WTC11 (cell line): ENCODE measurements around the gene RAB5IF. TPM values are rescaled to one million over a fixed set of nuclear protein-coding genes. Genes with fewer than 3 reads are reported as not detected.

Experiments used
- GABPB1 ChIP-seq: sonication (generic); formaldehyde crosslinking; IDR thresholded peaks from 2 replicates; pipeline ENCODE4 v1.8.1; 2023; ENCODE audit warnings: mild to moderate bottlenecking, missing genetic modification reagents
- IRF2 ChIP-seq: sonication (generic); formaldehyde crosslinking; IDR thresholded peaks from 2 replicates; pipeline ENCODE4 v1.8.0; 2022; ENCODE audit warnings: low read depth, missing genetic modification reagents, borderline replicate concordance
- KAT7 ChIP-seq: sonication (generic); formaldehyde crosslinking; IDR thresholded peaks from 2 replicates; pipeline ENCODE4 v1.8.1; 2023; ENCODE audit warnings: missing genetic modification reagents, mild to moderate bottlenecking, borderline replicate concordance
- MXD4 ChIP-seq: fragments of 250-450 bp; sonication (Bioruptor Pico); IDR thresholded peaks from 2 replicates; pipeline ENCODE4 v1.8.0; 2021; ENCODE audit warnings: mild to moderate bottlenecking, moderate library complexity, borderline replicate concordance
- SOX15 ChIP-seq: fragments of 250-450 bp; sonication (Bioruptor Pico); IDR thresholded peaks from 2 replicates; pipeline ENCODE4 v1.9.0; 2021; ENCODE audit warnings: mild to moderate bottlenecking
- TCF7 ChIP-seq: sonication (generic); formaldehyde crosslinking; IDR thresholded peaks from 2 replicates; pipeline ENCODE4 v1.8.0; 2022; ENCODE audit warnings: mild to moderate bottlenecking, low read depth, missing genetic modification reagents, moderate library complexity
- TEAD1 ChIP-seq: sonication (generic); formaldehyde crosslinking; IDR thresholded peaks from 2 replicates; pipeline ENCODE4 v1.8.0; 2022; ENCODE audit warnings: mild to moderate bottlenecking, missing genetic modification reagents
- TP53 ChIP-seq: sonication (generic); formaldehyde crosslinking; IDR thresholded peaks from 2 replicates; pipeline ENCODE4 v1.8.1; 2023; ENCODE audit warnings: mild to moderate bottlenecking, missing genetic modification reagents
- ZNF138 ChIP-seq: sonication (generic); formaldehyde crosslinking; conservative IDR thresholded peaks from 2 replicates; pipeline ENCODE4 v1.8.1; 2022; ENCODE audit warnings: mild to moderate bottlenecking, moderate library complexity, missing genetic modification reagents
- ZNF219 ChIP-seq: sonication (generic); formaldehyde crosslinking; IDR thresholded peaks from 2 replicates; pipeline ENCODE4 v1.8.0; 2023; ENCODE audit warnings: missing genetic modification reagents, mild to moderate bottlenecking, borderline replicate concordance
- ZNF263 ChIP-seq: sonication (generic); formaldehyde crosslinking; IDR thresholded peaks from 2 replicates; pipeline ENCODE4 v1.8.1; 2022; ENCODE audit warnings: low read depth, mild to moderate bottlenecking, moderate library complexity, missing genetic modification reagents
- ZNF416 ChIP-seq: fragments of 250-450 bp; sonication (Bioruptor Pico); IDR thresholded peaks from 2 replicates; pipeline ENCODE4 v1.9.0; 2021; ENCODE audit warnings: mild to moderate bottlenecking, inconsistent platforms
- total RNA-seq: library from RNA; stranded (reverse); gene quantifications from 3 replicates; pipeline ENCODE4 v1.2.3, GENCODE V29; 2021
- TF ChIP-seq, protein P1 (sequence below): sonication (generic); formaldehyde crosslinking; IDR thresholded peaks from 2 replicates; pipeline ENCODE4 v1.8.0; 2023; ENCODE audit warnings: mild to moderate bottlenecking, missing genetic modification reagents
- TF ChIP-seq, protein P2 (sequence below): fragments of 250-450 bp; sonication (Bioruptor Pico); IDR thresholded peaks from 2 replicates; pipeline ENCODE4 v1.9.0; 2021; ENCODE audit warnings: mild to moderate bottlenecking, borderline replicate concordance
- TF ChIP-seq, protein P3 (sequence below): sonication (generic); formaldehyde crosslinking; IDR thresholded peaks from 2 replicates; pipeline ENCODE4 v1.8.1; 2023; ENCODE audit warnings: mild to moderate bottlenecking, missing genetic modification reagents, moderate library complexity
- TF ChIP-seq, protein P4 (sequence below): sonication (generic); formaldehyde crosslinking; IDR thresholded peaks from 2 replicates; pipeline ENCODE4 v1.8.1; 2022; ENCODE audit warnings: mild to moderate bottlenecking, missing genetic modification reagents, moderate library complexity, borderline replicate concordance
- TF ChIP-seq, protein P5 (sequence below): sonication (generic); formaldehyde crosslinking; IDR thresholded peaks from 2 replicates; pipeline ENCODE4 v1.8.0; 2022; ENCODE audit warnings: mild to moderate bottlenecking, missing genetic modification reagents
- TF ChIP-seq, protein P6 (sequence below): sonication (generic); formaldehyde crosslinking; IDR thresholded peaks from 2 replicates; pipeline ENCODE4 v1.8.1; 2023; ENCODE audit warnings: mild to moderate bottlenecking, missing genetic modification reagents, moderate library complexity
- TF ChIP-seq, protein P7 (sequence below): sonication (generic); formaldehyde crosslinking; IDR thresholded peaks from 2 replicates; pipeline ENCODE4 v1.8.0; 2023; ENCODE audit warnings: missing genetic modification reagents
- TF ChIP-seq, protein P8 (sequence below): fragments of 250-450 bp; sonication (Bioruptor Pico); IDR thresholded peaks from 2 replicates; pipeline ENCODE4 v1.8.0; 2021; ENCODE audit warnings: mild to moderate bottlenecking
- TF ChIP-seq, protein P9 (sequence below): fragments of 250-450 bp; sonication (Bioruptor Pico); IDR thresholded peaks from 2 replicates; pipeline ENCODE4 v1.9.0; 2021; ENCODE audit warnings: mild to moderate bottlenecking
- TF ChIP-seq, protein P10 (sequence below): sonication (generic); formaldehyde crosslinking; conservative IDR thresholded peaks from 2 replicates; pipeline ENCODE4 v1.8.1; 2023; ENCODE audit warnings: mild to moderate bottlenecking, low read depth, missing genetic modification reagents, moderate library complexity

Gene RAB5IF
- total RNA-seq, 1 experiment from 2014 or later = 88.4 TPM

DNA sequence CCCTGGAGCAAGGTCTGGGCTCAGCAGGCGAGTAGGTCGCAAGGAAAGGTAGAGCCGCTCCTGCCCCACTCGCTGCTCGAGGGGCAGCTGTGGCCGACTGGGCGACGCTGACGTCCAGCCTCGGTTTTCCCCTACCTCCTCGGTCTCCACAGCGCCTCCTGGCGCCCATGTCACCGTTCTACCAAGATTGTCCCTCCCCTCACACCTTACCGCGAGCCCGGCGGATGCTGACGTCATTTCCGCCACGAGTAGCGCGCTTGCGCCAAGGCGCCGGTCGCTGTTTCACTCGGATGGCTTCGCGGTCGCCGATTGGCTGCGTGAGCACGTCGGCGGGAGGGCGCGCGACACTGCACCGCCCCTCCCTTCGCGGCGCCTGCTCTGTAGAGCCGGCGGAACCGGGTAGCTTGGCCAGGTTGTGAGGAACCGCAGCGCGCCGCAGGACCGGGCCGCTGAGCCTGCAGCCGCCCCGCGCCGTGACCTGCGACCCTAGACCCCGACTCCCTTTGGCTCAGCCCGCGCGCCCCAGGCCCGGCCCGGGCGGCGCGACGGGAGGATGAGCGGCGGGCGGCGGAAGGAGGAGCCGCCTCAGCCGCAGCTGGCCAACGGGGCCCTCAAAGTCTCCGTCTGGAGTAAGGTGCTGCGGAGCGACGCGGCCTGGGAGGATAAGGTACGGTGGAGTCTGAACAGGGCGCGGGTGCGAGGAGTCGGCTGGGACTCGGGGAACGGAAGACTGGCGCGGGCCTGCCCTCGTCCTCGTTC, at the start of gene RAB5IF (continued):
- TF ChIP-seq, protein P1, sequence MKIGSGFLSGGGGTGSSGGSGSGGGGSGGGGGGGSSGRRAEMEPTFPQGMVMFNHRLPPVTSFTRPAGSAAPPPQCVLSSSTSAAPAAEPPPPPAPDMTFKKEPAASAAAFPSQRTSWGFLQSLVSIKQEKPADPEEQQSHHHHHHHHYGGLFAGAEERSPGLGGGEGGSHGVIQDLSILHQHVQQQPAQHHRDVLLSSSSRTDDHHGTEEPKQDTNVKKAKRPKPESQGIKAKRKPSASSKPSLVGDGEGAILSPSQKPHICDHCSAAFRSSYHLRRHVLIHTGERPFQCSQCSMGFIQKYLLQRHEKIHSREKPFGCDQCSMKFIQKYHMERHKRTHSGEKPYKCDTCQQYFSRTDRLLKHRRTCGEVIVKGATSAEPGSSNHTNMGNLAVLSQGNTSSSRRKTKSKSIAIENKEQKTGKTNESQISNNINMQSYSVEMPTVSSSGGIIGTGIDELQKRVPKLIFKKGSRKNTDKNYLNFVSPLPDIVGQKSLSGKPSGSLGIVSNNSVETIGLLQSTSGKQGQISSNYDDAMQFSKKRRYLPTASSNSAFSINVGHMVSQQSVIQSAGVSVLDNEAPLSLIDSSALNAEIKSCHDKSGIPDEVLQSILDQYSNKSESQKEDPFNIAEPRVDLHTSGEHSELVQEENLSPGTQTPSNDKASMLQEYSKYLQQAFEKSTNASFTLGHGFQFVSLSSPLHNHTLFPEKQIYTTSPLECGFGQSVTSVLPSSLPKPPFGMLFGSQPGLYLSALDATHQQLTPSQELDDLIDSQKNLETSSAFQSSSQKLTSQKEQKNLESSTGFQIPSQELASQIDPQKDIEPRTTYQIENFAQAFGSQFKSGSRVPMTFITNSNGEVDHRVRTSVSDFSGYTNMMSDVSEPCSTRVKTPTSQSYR = no peak
- TF ChIP-seq TP53 (CRISPR knock-in tag) (no peak), IRF2 (CRISPR knock-in tag) (no peak), SOX15 (CRISPR knock-in tag) (no peak), MXD4 (CRISPR knock-in tag) (no peak), ZNF138 (CRISPR knock-in tag) (no peak), KAT7 (peak; percentile 91; the same call in 1 of the 2 replicates), GABPB1 (CRISPR knock-in tag) (peak; percentile 94), ZNF263 (no peak), TEAD1 (peak; percentile 86), ZNF219 (CRISPR knock-in tag) (no peak), TCF7 (no peak), ZNF416 (CRISPR knock-in tag) (no peak)
- TF ChIP-seq, protein P2, sequence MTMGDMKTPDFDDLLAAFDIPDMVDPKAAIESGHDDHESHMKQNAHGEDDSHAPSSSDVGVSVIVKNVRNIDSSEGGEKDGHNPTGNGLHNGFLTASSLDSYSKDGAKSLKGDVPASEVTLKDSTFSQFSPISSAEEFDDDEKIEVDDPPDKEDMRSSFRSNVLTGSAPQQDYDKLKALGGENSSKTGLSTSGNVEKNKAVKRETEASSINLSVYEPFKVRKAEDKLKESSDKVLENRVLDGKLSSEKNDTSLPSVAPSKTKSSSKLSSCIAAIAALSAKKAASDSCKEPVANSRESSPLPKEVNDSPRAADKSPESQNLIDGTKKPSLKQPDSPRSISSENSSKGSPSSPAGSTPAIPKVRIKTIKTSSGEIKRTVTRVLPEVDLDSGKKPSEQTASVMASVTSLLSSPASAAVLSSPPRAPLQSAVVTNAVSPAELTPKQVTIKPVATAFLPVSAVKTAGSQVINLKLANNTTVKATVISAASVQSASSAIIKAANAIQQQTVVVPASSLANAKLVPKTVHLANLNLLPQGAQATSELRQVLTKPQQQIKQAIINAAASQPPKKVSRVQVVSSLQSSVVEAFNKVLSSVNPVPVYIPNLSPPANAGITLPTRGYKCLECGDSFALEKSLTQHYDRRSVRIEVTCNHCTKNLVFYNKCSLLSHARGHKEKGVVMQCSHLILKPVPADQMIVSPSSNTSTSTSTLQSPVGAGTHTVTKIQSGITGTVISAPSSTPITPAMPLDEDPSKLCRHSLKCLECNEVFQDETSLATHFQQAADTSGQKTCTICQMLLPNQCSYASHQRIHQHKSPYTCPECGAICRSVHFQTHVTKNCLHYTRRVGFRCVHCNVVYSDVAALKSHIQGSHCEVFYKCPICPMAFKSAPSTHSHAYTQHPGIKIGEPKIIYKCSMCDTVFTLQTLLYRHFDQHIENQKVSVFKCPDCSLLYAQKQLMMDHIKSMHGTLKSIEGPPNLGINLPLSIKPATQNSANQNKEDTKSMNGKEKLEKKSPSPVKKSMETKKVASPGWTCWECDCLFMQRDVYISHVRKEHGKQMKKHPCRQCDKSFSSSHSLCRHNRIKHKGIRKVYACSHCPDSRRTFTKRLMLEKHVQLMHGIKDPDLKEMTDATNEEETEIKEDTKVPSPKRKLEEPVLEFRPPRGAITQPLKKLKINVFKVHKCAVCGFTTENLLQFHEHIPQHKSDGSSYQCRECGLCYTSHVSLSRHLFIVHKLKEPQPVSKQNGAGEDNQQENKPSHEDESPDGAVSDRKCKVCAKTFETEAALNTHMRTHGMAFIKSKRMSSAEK (CRISPR knock-in tag) = no peak
- TF ChIP-seq, protein P3, sequence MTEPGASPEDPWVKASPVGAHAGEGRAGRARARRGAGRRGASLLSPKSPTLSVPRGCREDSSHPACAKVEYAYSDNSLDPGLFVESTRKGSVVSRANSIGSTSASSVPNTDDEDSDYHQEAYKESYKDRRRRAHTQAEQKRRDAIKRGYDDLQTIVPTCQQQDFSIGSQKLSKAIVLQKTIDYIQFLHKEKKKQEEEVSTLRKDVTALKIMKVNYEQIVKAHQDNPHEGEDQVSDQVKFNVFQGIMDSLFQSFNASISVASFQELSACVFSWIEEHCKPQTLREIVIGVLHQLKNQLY = no peak
- TF ChIP-seq, protein P4, sequence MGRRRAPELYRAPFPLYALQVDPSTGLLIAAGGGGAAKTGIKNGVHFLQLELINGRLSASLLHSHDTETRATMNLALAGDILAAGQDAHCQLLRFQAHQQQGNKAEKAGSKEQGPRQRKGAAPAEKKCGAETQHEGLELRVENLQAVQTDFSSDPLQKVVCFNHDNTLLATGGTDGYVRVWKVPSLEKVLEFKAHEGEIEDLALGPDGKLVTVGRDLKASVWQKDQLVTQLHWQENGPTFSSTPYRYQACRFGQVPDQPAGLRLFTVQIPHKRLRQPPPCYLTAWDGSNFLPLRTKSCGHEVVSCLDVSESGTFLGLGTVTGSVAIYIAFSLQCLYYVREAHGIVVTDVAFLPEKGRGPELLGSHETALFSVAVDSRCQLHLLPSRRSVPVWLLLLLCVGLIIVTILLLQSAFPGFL = no peak; the same call in 1 of the 2 replicates
- TF ChIP-seq, protein P5, sequence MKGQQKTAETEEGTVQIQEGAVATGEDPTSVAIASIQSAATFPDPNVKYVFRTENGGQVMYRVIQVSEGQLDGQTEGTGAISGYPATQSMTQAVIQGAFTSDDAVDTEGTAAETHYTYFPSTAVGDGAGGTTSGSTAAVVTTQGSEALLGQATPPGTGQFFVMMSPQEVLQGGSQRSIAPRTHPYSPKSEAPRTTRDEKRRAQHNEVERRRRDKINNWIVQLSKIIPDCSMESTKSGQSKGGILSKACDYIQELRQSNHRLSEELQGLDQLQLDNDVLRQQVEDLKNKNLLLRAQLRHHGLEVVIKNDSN (CRISPR knock-in tag) = peak; percentile 40; the same call in 1 of the 2 replicates
- TF ChIP-seq, protein P6, sequence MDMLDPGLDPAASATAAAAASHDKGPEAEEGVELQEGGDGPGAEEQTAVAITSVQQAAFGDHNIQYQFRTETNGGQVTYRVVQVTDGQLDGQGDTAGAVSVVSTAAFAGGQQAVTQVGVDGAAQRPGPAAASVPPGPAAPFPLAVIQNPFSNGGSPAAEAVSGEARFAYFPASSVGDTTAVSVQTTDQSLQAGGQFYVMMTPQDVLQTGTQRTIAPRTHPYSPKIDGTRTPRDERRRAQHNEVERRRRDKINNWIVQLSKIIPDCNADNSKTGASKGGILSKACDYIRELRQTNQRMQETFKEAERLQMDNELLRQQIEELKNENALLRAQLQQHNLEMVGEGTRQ (CRISPR knock-in tag) = no peak
- TF ChIP-seq, protein P7, sequence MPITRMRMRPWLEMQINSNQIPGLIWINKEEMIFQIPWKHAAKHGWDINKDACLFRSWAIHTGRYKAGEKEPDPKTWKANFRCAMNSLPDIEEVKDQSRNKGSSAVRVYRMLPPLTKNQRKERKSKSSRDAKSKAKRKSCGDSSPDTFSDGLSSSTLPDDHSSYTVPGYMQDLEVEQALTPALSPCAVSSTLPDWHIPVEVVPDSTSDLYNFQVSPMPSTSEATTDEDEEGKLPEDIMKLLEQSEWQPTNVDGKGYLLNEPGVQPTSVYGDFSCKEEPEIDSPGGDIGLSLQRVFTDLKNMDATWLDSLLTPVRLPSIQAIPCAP (CRISPR knock-in tag) = no peak
- TF ChIP-seq, protein P8, sequence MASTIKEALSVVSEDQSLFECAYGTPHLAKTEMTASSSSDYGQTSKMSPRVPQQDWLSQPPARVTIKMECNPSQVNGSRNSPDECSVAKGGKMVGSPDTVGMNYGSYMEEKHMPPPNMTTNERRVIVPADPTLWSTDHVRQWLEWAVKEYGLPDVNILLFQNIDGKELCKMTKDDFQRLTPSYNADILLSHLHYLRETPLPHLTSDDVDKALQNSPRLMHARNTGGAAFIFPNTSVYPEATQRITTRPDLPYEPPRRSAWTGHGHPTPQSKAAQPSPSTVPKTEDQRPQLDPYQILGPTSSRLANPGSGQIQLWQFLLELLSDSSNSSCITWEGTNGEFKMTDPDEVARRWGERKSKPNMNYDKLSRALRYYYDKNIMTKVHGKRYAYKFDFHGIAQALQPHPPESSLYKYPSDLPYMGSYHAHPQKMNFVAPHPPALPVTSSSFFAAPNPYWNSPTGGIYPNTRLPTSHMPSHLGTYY (CRISPR knock-in tag) = no peak
- TF ChIP-seq, protein P9, sequence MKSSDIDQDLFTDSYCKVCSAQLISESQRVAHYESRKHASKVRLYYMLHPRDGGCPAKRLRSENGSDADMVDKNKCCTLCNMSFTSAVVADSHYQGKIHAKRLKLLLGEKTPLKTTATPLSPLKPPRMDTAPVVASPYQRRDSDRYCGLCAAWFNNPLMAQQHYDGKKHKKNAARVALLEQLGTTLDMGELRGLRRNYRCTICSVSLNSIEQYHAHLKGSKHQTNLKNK = no peak
- TF ChIP-seq, protein P10, sequence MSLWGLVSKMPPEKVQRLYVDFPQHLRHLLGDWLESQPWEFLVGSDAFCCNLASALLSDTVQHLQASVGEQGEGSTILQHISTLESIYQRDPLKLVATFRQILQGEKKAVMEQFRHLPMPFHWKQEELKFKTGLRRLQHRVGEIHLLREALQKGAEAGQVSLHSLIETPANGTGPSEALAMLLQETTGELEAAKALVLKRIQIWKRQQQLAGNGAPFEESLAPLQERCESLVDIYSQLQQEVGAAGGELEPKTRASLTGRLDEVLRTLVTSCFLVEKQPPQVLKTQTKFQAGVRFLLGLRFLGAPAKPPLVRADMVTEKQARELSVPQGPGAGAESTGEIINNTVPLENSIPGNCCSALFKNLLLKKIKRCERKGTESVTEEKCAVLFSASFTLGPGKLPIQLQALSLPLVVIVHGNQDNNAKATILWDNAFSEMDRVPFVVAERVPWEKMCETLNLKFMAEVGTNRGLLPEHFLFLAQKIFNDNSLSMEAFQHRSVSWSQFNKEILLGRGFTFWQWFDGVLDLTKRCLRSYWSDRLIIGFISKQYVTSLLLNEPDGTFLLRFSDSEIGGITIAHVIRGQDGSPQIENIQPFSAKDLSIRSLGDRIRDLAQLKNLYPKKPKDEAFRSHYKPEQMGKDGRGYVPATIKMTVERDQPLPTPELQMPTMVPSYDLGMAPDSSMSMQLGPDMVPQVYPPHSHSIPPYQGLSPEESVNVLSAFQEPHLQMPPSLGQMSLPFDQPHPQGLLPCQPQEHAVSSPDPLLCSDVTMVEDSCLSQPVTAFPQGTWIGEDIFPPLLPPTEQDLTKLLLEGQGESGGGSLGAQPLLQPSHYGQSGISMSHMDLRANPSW (CRISPR knock-in tag) = no peak
